Upper lobe of left lung (tissue), 4 donors: ENCODE results near the gene LBX2.

Experiments
- CTCF ChIP-seq, 6 experiments: fragments of 450-650 bp in 4 of 6; fragments of 200-600 bp in 2 of 6; sonication (generic) in 2 of 6; IDR thresholded peaks; one replicate each; pipeline ENCODE4 v1.5.1; 2016 to 2019; ENCODE audit warnings: antibody characterized with exemption in 6 of 6
- EP300 ChIP-seq, 4 donors: sonication (generic); formaldehyde crosslinking; IDR thresholded peaks; one replicate each; pipeline ENCODE4 v1.5.1; 2017; ENCODE audit warnings: antibody characterized with exemption in 4 of 4, control low read depth in 2 of 4

GRCh38 chr2:74538881-74539339 is 39.5 kb upstream of the LBX2 start:
- TF ChIP-seq CTCF (IDR thresholded peaks at IDR 0.05) (no peak), EP300 (IDR thresholded peaks at IDR 0.05) (no peak)
